IMR-90 (cell line): ENCODE results near the gene NNMT. TPM values are rescaled to one million over a fixed set of nuclear protein-coding genes. Genes with fewer than 3 reads are reported as not detected.

Experiments used
- ATAC-seq: fragments of 200-7000 bp; cut with Tn5 transposase; 2 replicates; pipeline ENCODE4 v1.9.1; 2020; ENCODE audit warnings: low read depth, mild to moderate bottlenecking, moderate library complexity
- BruUV-seq: library from RNA; stranded (reverse); fragments of 400-500 nt; replicated peaks from 2 replicates; lab custom pipeline; 2021; lab: Mats Ljungman, UMichigan
- CTCF ChIA-PET: fragments of 300-600 bp; formaldehyde crosslinking; extraction: SDS; loops from one replicate; lab custom pipeline; 2021; ENCODE audit warnings: antibody characterized with exemption; lab: Yijun Ruan, JAX
- POLR2A ChIA-PET: fragments of 300-600 bp; sonication (Branson Sonifier 250); formaldehyde crosslinking; loops from one replicate; lab custom pipeline; 2022; ENCODE audit warnings: antibody characterized with exemption; ENCODE audit not compliant: unreplicated experiment; lab: Charles Lee
- DNase-seq: peaks from one replicate; pipeline ENCODE4 v3.0.0; 2013
- H2AFZ ChIP-seq: replicated peaks from 2 replicates; pipeline ENCODE3; 2013; ENCODE audit warnings: low read length, mild to moderate bottlenecking; ENCODE audit not compliant: poor library complexity
- H2AK5ac ChIP-seq: 2 replicates; pipeline ENCODE4 v1.6.1; 2013; ENCODE audit warnings: low read depth, low read length, inconsistent platforms
- H2AK9ac ChIP-seq: replicated peaks from 2 replicates; pipeline ENCODE3; 2013; ENCODE audit warnings: mild to moderate bottlenecking, low read depth, low read length, moderate library complexity; ENCODE audit not compliant: poor library complexity
- H2BK120ac ChIP-seq: 2 replicates; pipeline ENCODE4 v1.6.1; 2013; ENCODE audit warnings: low read depth, low read length, inconsistent platforms
- H2BK15ac ChIP-seq: 3 replicates; pipeline ENCODE4 v1.6.1; 2013; ENCODE audit warnings: low read depth, low read length, inconsistent platforms
- H2BK20ac ChIP-seq: 2 replicates; pipeline ENCODE4 v1.6.1; 2013; ENCODE audit warnings: low read depth, mild to moderate bottlenecking, inconsistent platforms, low read length, moderate library complexity
- H2BK5ac ChIP-seq: 2 replicates; pipeline ENCODE4 v1.6.1; 2013; ENCODE audit warnings: mild to moderate bottlenecking, low read depth, low read length, inconsistent platforms; ENCODE audit not compliant: poor library complexity, severe bottlenecking
- H3K14ac ChIP-seq: replicated peaks from 2 replicates; pipeline ENCODE4 v1.6.1; 2013; ENCODE audit warnings: low read depth, low read length, inconsistent platforms
- H3K18ac ChIP-seq: 2 replicates; pipeline ENCODE4 v1.6.1; 2013; ENCODE audit warnings: low read depth, low read length, control low read depth
- H3K23ac ChIP-seq: 2 replicates; pipeline ENCODE4 v1.6.1; 2013; ENCODE audit warnings: low read depth, low read length, inconsistent platforms
- H3K27ac ChIP-seq: 2 replicates; pipeline ENCODE4 v1.5.1; 2013; ENCODE audit warnings: mild to moderate bottlenecking, control low read depth, low read length; ENCODE audit not compliant: insufficient read depth
- H3K27me3 ChIP-seq: 2 replicates; pipeline ENCODE4 v1.6.1; 2013; ENCODE audit warnings: low read length; ENCODE audit not compliant: control insufficient read depth, insufficient read depth
- H3K36me3 ChIP-seq: 2 replicates; pipeline ENCODE4 v1.6.1; 2013; ENCODE audit warnings: low read length, mixed read lengths; ENCODE audit not compliant: control insufficient read depth, insufficient read depth
- H3K4ac ChIP-seq: 2 replicates; pipeline ENCODE4 v1.6.1; 2013; ENCODE audit warnings: low read depth, low read length, inconsistent platforms
- H3K4me1 ChIP-seq: 2 replicates; pipeline ENCODE4 v1.6.1; 2013; ENCODE audit warnings: low read length, mixed read lengths; ENCODE audit not compliant: control insufficient read depth, insufficient read depth
- H3K4me2 ChIP-seq: 2 replicates; pipeline ENCODE4 v1.6.1; 2013; ENCODE audit warnings: low read depth, mild to moderate bottlenecking, control low read depth, low read length, moderate library complexity
- H3K4me3 ChIP-seq: 2 replicates; pipeline ENCODE4 v1.5.1; 2013; ENCODE audit warnings: low read depth, mild to moderate bottlenecking, control low read depth, low read length, moderate library complexity; ENCODE audit not compliant: insufficient read depth
- H3K56ac ChIP-seq: 2 replicates; pipeline ENCODE4 v1.6.1; 2013; ENCODE audit warnings: low read length, inconsistent platforms; ENCODE audit not compliant: insufficient read depth; ENCODE audit errors: extremely low read depth
- H3K79me1 ChIP-seq, 2 experiments: 2 replicates each; pipeline ENCODE4 v1.6.1; 2013; ENCODE audit warnings: low read length in 2 of 2, inconsistent platforms in 1 of 2, low read depth in 1 of 2
- H3K9ac ChIP-seq: 2 replicates; pipeline ENCODE4 v1.6.1; 2013; ENCODE audit warnings: low read depth, low read length, control low read depth
- H3K9me1 ChIP-seq: 2 replicates; pipeline ENCODE4 v1.6.1; 2013; ENCODE audit warnings: low read length, inconsistent platforms; ENCODE audit not compliant: insufficient read depth
- H3K9me3 ChIP-seq: 2 replicates; pipeline ENCODE4 v1.6.1; 2013; ENCODE audit warnings: low read length; ENCODE audit not compliant: control insufficient read depth, insufficient read depth
- H4K20me1 ChIP-seq: 2 replicates; pipeline ENCODE4 v1.6.1; 2013; ENCODE audit warnings: low read length, inconsistent platforms; ENCODE audit not compliant: insufficient read depth
- H4K5ac ChIP-seq: 2 replicates; pipeline ENCODE4 v1.6.1; 2013; ENCODE audit warnings: mild to moderate bottlenecking, low read depth, low read length, control low read depth
- H4K8ac ChIP-seq, 2 experiments: 2 replicates each; pipeline ENCODE4 v1.6.1; 2013; ENCODE audit warnings: low read depth in 2 of 2, low read length in 2 of 2, control low read depth in 1 of 2, inconsistent platforms in 1 of 2
- H4K91ac ChIP-seq: 2 replicates; pipeline ENCODE4 v1.6.1; 2013; ENCODE audit warnings: low read depth, low read length, inconsistent platforms; ENCODE audit not compliant: insufficient read depth
- BHLHE40 ChIP-seq: fragments of 150-350 bp; IDR thresholded peaks from 2 replicates; pipeline ENCODE4 v1.6.1; 2016; ENCODE audit warnings: mild to moderate bottlenecking, low read depth, low read length
- CEBPB ChIP-seq: IDR thresholded peaks from 2 replicates; pipeline ENCODE4 v1.6.1; 2012; ENCODE audit warnings: low read depth, low read length, improper control_type of control experiment
- ELK1 ChIP-seq: fragments of 150-350 bp; IDR thresholded peaks from 2 replicates; pipeline ENCODE4 v1.6.1; 2016; ENCODE audit warnings: low read depth, mild to moderate bottlenecking, low read length, moderate library complexity, borderline replicate concordance
- FOS ChIP-seq: fragments of 150-350 bp; IDR thresholded peaks from 2 replicates; pipeline ENCODE4 v1.6.1; 2016; ENCODE audit warnings: low read depth, low read length
- MAFK ChIP-seq: IDR thresholded peaks from 2 replicates; pipeline ENCODE4 v1.6.1; 2012; ENCODE audit warnings: low read depth, low read length, improper control_type of control experiment
- MAZ ChIP-seq: IDR thresholded peaks from 2 replicates; pipeline ENCODE4 v1.6.1; 2012; ENCODE audit warnings: low read depth, mild to moderate bottlenecking, low read length, improper control_type of control experiment, moderate library complexity, borderline replicate concordance
- MXI1 ChIP-seq: IDR thresholded peaks from 2 replicates; pipeline ENCODE4 v1.6.1; 2012; ENCODE audit warnings: low read depth, mild to moderate bottlenecking, low read length, moderate library complexity, borderline replicate concordance
- NFE2L2 ChIP-seq: fragments of 150-350 bp; IDR thresholded peaks from 2 replicates; pipeline ENCODE4 v1.6.1; 2016; ENCODE audit warnings: low read depth, mild to moderate bottlenecking, low read length
- RAD21 ChIP-seq: IDR thresholded peaks from 2 replicates; pipeline ENCODE4 v1.6.1; 2012; ENCODE audit warnings: low read length, improper control_type of control experiment
- WGBS, 2 experiments: methylation state at CpG; one replicate each; pipeline versions ENCODE4 v1.1.5 to v1.1.7; 2013; ENCODE audit warnings: missing lambda C conversion rate in 2 of 2; ENCODE audit not compliant: insufficient read length in 1 of 2; ENCODE audit errors: extremely low coverage in 2 of 2; 5-methylcytosine and 5-hydroxymethylcytosine counted together
- dilution Hi-C: fragments of 300-500 bp; cut with HindIII; formaldehyde crosslinking; loops from one replicate; pipeline ENCODE4 v1.14.3; 2018; ENCODE audit warnings: low sequenced_read_pairs; ENCODE audit not compliant: unreplicated experiment
- in situ Hi-C: fragments of 300-500 bp; cut with MboI; formaldehyde crosslinking; loops from 3 replicates; pipeline ENCODE4 v1.14.3; 2019; ENCODE audit warnings: low sequenced_read_pairs, inconsistent platforms, mixed read lengths
- intact Hi-C: fragments of 100-400 bp; cut with micrococcal nuclease; formaldehyde crosslinking; loops from 2 replicates; pipeline ENCODE4 v1.10.0; 2022
- polyA plus RNA-seq, 3 experiments: library from polyadenylated mRNA; depleted of rRNA; stranded (reverse); fragments of >200 nt; gene quantifications; 2 replicates each; pipeline ENCODE4 v1.2.3, GENCODE V29; 2012; ENCODE audit warnings: low replicate concordance in 1 of 3
- total RNA-seq: library from RNA; depleted of rRNA; stranded (reverse); fragments of >200 nt; gene quantifications from 2 replicates; pipeline ENCODE4 v1.2.3, GENCODE V29; 2012
- TF ChIP-seq, protein P1 (sequence below): fragments of 150-350 bp; IDR thresholded peaks from 2 replicates; pipeline ENCODE4 v1.6.1; 2017; ENCODE audit warnings: mild to moderate bottlenecking, antibody characterized with exemption, low read length, low read depth

The NNMT gene
- total and polyA plus RNA-seq, 2 of the 4 experiments (the other 2 are of a cell fraction), result 79.7 to 108 TPM

- ChIA-PET CTCF (no interaction called here), POLR2A (no interaction called here)
- Histone ChIP-seq H3K56ac (no peak overlapping the region), H2BK120ac (no peak overlapping the region), H3K36me3 (no peaks in the 10 kb centered on the region), H2BK5ac (no peak overlapping the region), H3K9me1 (no peaks in the 10 kb centered on the region; the same call in 1 of the 2 replicates), H3K4me3 (no peak overlapping the region), H4K20me1 (no peaks in the 10 kb centered on the region), H3K27ac (no peak overlapping the region), H3K79me1 (no peaks in the 10 kb centered on the region; a peak in 1 of 4 replicates), H4K91ac (no peak overlapping the region), H3K4me2 (no peak overlapping the region), H3K4me1 (no peaks in the 10 kb centered on the region), H3K23ac (no peak overlapping the region), H3K9me3 (no peaks in the 10 kb centered on the region), H2AFZ (no peak overlapping the region), H2BK15ac (no peak overlapping the region), H3K27me3 (no peaks in the 10 kb centered on the region), H4K8ac (no peak overlapping the region), H3K18ac (no peak overlapping the region), H2AK9ac (no peak overlapping the region), H2BK20ac (no peak overlapping the region), H3K14ac (no peak overlapping the region), H4K5ac (no peak overlapping the region), H2AK5ac (no peak overlapping the region), H3K9ac (no peak overlapping the region), H3K4ac (no peak overlapping the region)
- BruUV-seq, result no TSS peak
- in situ Hi-C loops, result loop anchor here (5.0 to 25.0 kb wide), 3 partner anchors 240 to 1943 kb away; no protein-coding TSS in a partner anchor
- WGBS, 2 experiments, result no CpG with 5 or more reads among the region's 4 CpGs
- TF ChIP-seq MAZ (no peak), RAD21 (no peak), MXI1 (no peak), NFE2L2 (no peak), ELK1 (no peak), CEBPB (no peak), BHLHE40 (no peak), FOS (no peak), MAFK (no peak)
- TF ChIP-seq, protein P1, sequence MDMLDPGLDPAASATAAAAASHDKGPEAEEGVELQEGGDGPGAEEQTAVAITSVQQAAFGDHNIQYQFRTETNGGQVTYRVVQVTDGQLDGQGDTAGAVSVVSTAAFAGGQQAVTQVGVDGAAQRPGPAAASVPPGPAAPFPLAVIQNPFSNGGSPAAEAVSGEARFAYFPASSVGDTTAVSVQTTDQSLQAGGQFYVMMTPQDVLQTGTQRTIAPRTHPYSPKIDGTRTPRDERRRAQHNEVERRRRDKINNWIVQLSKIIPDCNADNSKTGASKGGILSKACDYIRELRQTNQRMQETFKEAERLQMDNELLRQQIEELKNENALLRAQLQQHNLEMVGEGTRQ, result no peak
- DNase-seq (no peak), ATAC-seq (no peak)
- intact Hi-C loops, result no loop called here
- dilution Hi-C loops, result no loop called here
Observed at GRCh38 chr11:114344494-114344893, 48.3 kb downstream of the NNMT start.
